HG02970 (cell line): ENCODE measurements around the gene ARMC2.
"Not testable (repeated sequence)": the region's sequence is repeated elsewhere in the genome, so short reads cannot be mapped to it uniquely, and the experiment has no call there.

Experiments used
- ATAC-seq: cut with Tn5 transposase; IDR thresholded peaks from one replicate; pipeline ENCODE4 v1.9.1; 2021; ENCODE audit warnings: mild to moderate bottlenecking, moderate library complexity, moderate number of reproducible peaks; ENCODE audit not compliant: unreplicated experiment, low FRiP score

The ARMC2 gene

DNA sequence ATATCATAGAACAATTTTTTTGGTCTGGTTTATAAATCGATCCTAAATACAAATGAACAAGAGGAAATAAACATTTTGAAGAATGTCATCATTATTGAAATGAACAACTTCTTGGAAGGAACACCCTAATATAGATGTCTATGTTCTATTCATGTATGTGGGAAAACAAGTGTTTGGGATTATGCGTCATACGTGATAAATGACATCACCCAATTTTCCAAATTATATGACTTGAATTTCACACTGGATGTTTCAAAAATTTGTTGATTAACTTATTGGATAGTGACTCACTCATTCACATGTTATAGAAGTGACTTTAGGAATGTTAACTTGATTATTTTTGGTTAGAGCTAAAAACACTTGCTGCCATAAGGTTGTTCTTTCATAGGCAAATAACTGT, 18.6 kb downstream of the ARMC2 start:
- ATAC-seq, result no peak

DNA sequence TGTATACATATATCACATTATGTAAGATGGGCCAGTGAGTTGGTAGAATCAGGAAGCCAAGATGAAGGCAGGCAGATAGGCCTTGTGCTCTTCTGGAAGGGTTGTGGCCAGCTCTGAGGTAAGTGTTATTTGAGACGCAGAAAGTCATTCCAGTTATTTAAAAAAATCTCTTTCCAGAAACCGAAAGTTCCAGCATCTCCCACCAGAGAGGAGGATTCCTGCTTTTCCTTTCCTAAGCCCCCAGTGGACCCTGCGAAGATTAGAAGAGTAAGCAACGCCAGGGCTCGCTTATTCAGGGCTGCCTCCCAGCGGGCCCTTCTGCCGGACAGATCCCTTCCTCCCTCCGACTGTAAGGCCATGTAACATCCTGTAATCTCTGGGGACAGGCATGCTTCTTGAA, 20.4 kb downstream of the ARMC2 start:
- ATAC-seq, result no peak

DNA sequence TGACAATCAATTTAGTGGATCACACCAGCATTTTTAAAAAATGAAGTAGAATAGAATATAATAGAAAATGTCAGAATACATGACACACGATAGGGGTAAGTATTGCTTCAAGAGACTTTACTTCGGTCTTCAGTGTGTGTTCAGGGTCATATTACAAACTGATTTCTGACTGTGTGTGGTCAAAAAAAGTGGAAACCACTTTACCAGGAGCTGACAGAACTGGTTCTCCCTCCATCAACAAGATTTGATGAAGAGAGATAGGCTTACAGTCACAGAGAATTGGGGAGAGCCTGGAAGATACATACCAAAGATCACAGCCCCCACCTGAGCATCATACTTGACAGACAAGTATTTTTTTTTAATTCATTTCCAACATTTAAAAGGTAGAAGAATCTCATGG, 21.7 kb downstream of the ARMC2 start:
- no peak for ATAC-seq

DNA sequence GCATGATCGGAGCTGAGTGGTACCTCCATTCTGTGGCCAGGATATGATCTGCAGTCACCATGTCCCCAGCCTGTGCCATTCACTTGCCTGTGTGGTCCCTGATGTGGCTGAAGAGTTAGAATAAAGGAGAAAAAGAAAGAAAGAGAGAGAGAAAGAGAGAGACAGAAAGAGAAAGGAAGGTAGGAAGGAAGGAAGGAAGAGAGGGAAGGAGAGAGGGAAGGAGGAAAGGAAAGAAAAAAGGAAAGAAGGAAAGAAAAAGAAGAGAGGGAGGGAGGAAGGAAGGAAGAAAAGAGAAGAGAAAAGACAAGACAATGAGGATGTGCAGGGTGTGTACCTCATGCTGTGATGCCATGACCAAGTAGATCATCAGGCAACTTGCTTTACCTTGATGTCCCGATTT, 22.1 kb downstream of the ARMC2 start:
- ATAC-seq, result no peak

DNA sequence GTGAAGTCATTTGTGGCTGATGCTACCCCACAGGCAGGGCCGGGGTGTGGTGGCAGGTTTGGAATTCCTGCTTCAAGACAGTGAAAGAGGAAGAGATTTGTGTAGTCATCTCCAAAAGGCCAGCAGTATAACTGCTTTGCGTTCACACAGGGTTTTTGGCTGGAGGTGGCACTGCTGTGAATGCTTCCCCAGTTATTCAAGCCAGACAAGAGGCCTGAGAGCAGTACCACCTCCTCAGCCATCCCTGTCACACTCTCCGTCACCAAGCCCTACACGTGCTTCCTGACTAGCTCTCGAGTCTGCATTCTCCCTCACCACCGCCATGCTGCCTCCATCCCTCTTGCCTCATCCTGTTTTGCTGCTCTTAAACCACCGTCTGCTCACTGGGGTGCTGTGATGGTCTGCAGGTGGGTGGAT, 23.9 kb downstream of the ARMC2 start:
- no peak for ATAC-seq

- ATAC-seq, result no peak
Observed at GRCh38 chr6:108872575-108872974, 24.4 kb downstream of the ARMC2 start.

DNA sequence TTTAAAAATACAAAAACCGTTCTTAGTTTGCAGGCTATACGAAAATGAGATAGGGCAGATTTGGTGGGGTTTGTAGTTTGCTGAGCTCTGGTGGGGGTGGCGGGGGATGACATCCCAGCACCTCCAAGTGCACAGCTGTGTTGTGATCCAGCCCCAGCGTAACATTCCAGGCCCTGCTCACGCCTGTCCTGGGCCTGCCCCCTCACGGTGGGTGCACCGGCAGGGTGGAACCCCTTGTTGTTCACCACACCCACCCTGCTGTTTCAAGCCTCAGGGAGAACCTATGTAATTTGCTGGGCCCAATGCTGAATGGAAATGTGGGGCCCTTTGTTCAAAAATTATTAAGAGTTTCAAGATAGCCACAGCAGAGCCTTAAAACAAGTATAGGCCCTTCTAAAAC, 25.0 kb downstream of the ARMC2 start:
- ATAC-seq, result no peak

DNA sequence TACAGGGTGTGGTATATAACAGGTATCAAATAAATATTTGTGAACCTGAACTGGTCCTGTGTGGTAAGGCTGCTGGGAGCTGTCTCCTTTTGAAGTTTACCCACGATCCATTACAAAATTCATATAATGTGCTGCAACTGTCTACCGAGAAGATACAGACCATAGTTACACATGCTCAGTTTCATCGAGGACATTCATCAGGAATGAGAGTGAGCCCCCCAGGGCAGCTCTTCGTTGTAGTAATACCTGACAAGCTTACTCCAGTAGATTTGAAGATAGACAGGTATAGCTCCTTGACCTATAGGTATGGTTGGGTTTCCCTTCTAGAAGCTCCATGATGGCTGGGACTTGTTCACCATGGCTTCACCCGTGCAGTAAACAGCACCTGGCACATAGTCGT, 25.7 kb downstream of the ARMC2 start:
- ATAC-seq, result no peak

GRCh38 chr6:108874470-108875160, 26.4 kb downstream of the ARMC2 start:
- ATAC-seq, result peak; percentile 82

GRCh38 chr6:108875161-108875555, 26.9 kb downstream of the ARMC2 start:
- no peak for ATAC-seq

GRCh38 chr6:108877046-108877751, 29.0 kb downstream of the ARMC2 start:
- no peak for ATAC-seq

- no peak for ATAC-seq
Observed at GRCh38 chr6:108878942-108879341, 30.7 kb downstream of the ARMC2 start.

DNA sequence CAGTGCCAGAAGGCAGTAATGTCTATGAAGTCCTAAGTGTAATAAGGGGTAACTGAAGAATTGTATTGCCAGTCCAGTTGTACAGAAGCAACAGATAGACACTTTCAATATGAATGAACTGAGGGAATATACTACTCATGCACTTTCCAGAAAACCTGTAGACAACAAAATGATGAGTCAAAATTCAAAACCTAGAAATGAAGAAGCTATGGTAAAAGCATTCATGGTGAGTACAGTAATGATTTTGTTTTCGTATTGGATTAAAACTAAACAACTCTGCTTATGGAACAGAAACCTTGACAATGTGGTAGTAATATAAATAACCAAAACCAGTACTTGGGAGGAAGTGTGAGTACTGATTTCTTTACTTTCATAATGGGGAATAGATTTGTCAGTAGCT, 35.0 kb downstream of the ARMC2 start:
- peak; percentile 70 for ATAC-seq

GRCh38 chr6:108884211-108885059, 36.2 kb downstream of the ARMC2 start:
- ATAC-seq, result no peak

DNA sequence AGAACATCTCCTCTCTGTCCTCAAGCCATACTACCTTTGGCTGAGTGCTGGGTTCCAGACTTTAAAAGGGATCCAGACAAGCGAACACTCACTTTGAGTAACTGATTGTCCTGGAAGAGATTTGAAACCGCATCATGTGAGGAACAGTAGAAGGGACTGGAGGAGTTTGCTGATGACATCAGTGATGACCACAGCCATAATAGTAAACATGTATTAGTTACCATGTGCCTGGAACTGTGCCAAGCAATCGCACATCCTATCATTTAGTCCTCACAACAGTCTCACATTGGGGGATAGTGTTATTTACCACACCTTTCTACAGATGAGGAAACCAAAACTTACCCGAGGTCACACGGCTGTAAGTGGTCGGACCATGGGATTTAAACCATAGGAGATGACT, 39.8 kb downstream of the ARMC2 start:
- no peak for ATAC-seq

GRCh38 chr6:108888745-108889144, 40.5 kb downstream of the ARMC2 start:
- no peak for ATAC-seq

- not testable (repeated sequence) for ATAC-seq
Observed at GRCh38 chr6:108890898-108891297, 42.7 kb downstream of the ARMC2 start.

DNA sequence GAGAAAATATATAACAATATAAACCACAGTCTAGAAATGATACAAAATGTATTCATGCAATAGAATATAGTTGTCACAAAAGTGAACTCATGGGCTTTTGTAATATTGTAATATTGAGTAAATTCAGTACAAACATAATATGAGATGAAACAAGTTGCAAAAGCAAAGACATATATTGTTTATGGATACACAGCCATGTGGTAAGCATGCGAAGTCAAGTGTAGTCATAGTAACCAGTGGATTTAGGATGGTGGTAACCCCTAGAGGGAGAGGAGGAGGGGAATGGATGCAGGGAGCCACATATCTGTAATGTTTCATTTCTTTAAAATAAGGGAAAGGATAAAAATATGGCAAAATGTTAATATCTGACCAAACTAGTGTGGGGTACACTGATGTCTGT, 47.3 kb downstream of the ARMC2 start:
- ATAC-seq, result no peak

DNA sequence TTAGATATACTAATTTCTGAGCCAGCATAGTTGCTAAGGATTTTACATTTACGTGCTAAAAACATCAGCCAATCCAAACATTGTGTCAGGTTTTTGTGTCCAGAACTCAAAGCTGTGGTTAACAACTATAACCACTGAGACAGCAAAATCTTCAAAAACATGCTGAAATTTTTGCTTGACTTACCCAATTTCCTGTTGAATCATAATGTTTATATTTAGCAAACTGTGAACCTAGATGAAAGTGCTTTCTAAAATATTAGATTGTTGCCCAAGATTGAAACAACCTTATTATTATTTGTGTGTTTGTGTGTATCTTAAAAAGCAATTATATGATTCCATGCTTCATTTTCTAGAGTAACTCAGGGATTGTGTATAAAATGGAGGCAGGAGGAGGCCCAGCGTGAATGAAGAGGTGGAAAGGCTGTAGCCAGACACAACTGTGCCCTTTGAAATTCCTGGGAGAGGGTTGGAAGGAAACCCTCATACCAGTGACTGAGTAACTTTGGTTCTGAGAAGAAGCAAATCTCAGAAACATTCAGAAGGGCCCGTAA, 48.0 kb downstream of the ARMC2 start:
- no peak for ATAC-seq

GRCh38 chr6:108897371-108897770, 49.1 kb downstream of the ARMC2 start:
- ATAC-seq, result no peak

- ATAC-seq, result no peak
Observed at GRCh38 chr6:108902382-108902792, 54.2 kb downstream of the ARMC2 start.
